Activated naive CD8-positive, alpha-beta T cell treated with anti-CD3 and anti-CD28 coated beads, Interleukin-2, amount 10 ng/mL, durations not matched to agents 7 days and 5 days (primary cell): ENCODE data around the gene BANP. TPM values are rescaled to one million over a fixed set of nuclear protein-coding genes. Genes with fewer than 3 reads are reported as not detected.
"Not testable (repeated sequence)": the region's sequence is repeated elsewhere in the genome, so short reads cannot be mapped to it uniquely, and the experiment has no call there.

Source experiments
- ATAC-seq: fragments of 150-1000 bp; cut with Tn5 transposase; one replicate; pipeline ENCODE4 v1.10.0; 2021; ENCODE audit warnings: low read depth, moderate library complexity
- POLR2A ChIA-PET: fragments of 350-600 bp; sonication (Branson Sonifier 250); formaldehyde crosslinking; loops from one replicate; lab custom pipeline; 2021; ENCODE audit warnings: antibody characterized with exemption; lab: Charles Lee
- DNase-seq: peaks from one replicate; pipeline ENCODE4 v3.0.0; 2021
- H3K27ac Mint-ChIP-seq: one replicate; pipeline ENCODE4 v1.8.0; 2022; ENCODE audit warnings: mild to moderate bottlenecking, mixed read lengths
- H3K27me3 Mint-ChIP-seq: one replicate; pipeline ENCODE4 v1.8.0; 2022; ENCODE audit warnings: mild to moderate bottlenecking, moderate library complexity, mixed read lengths
- H3K36me3 Mint-ChIP-seq: one replicate; pipeline ENCODE4 v1.8.0; 2021; ENCODE audit warnings: mild to moderate bottlenecking, mixed read lengths
- H3K4me1 Mint-ChIP-seq: one replicate; pipeline ENCODE4 v1.8.0; 2021; ENCODE audit warnings: mixed read lengths
- H3K4me3 Mint-ChIP-seq: one replicate; pipeline ENCODE4 v1.8.0; 2022; ENCODE audit warnings: mild to moderate bottlenecking, moderate library complexity, mixed read lengths
- H3K9me3 Mint-ChIP-seq: one replicate; pipeline ENCODE4 v1.8.0; 2021; ENCODE audit warnings: mixed read lengths
- total RNA-seq, 2 experiments: library from RNA; stranded (reverse); gene quantifications; one replicate each; pipeline ENCODE4 v1.2.3, GENCODE V29; 2021

BANP gene
- total RNA-seq, 2 experiments from 2014 or later, result 50.2 to 55.1 TPM

- H3K27me3 Mint-ChIP-seq, result no peaks in the 10 kb centered on the region
- peaks cover 3% of the 10 kb centered on the region for H3K36me3 Mint-ChIP-seq
- H3K9me3 Mint-ChIP-seq, result no peaks in the 10 kb centered on the region
- no peak for DNase-seq
- no peak overlapping the region for H3K27ac Mint-ChIP-seq
- no peaks in the 10 kb centered on the region for H3K4me1 Mint-ChIP-seq
- POLR2A ChIA-PET, result no interaction called here
- H3K4me3 Mint-ChIP-seq, result no peak overlapping the region
- ATAC-seq, result no peak
Observed at GRCh38 chr16:88045820-88046303, 94.6 kb downstream of the BANP start.

GRCh38 chr16:88047462-88047861, 96.2 kb downstream of the BANP start:
- H3K4me1 Mint-ChIP-seq, result no peaks in the 10 kb centered on the region
- no peak overlapping the region for H3K27ac Mint-ChIP-seq
- no peaks in the 10 kb centered on the region for H3K27me3 Mint-ChIP-seq
- ATAC-seq (no peak), DNase-seq (no peak)
- no peaks in the 10 kb centered on the region for H3K9me3 Mint-ChIP-seq
- POLR2A ChIA-PET, result no interaction called here
- H3K36me3 Mint-ChIP-seq, result peaks cover 5% of the 10 kb centered on the region
- no peak overlapping the region for H3K4me3 Mint-ChIP-seq

- POLR2A ChIA-PET, result no interaction called here
- Mint-ChIP-seq H3K36me3 (peaks cover 5% of the 10 kb centered on the region), H3K27ac (no peak overlapping the region), H3K27me3 (no peaks in the 10 kb centered on the region), H3K4me1 (no peaks in the 10 kb centered on the region), H3K9me3 (no peaks in the 10 kb centered on the region), H3K4me3 (no peak overlapping the region)
- DNase-seq, result no peak
- ATAC-seq, result no peak
Observed at GRCh38 chr16:88048985-88049384, 97.8 kb downstream of the BANP start.

GRCh38 chr16:88049561-88050545, 98.6 kb downstream of the BANP start:
- H3K9me3 Mint-ChIP-seq, result no peaks in the 10 kb centered on the region
- H3K4me1 Mint-ChIP-seq, result no peaks in the 10 kb centered on the region
- POLR2A ChIA-PET, result no interaction called here
- no peak for ATAC-seq
- H3K36me3 Mint-ChIP-seq, result peaks cover 5% of the 10 kb centered on the region
- no peak overlapping the region for H3K4me3 Mint-ChIP-seq
- H3K27me3 Mint-ChIP-seq, result no peaks in the 10 kb centered on the region
- DNase-seq, result no peak
- H3K27ac Mint-ChIP-seq, result peak overlapping the region; percentile 30

- POLR2A ChIA-PET, result no interaction called here
- H3K9me3 Mint-ChIP-seq, result no peaks in the 10 kb centered on the region
- H3K27me3 Mint-ChIP-seq, result no peaks in the 10 kb centered on the region
- no peak overlapping the region for H3K27ac Mint-ChIP-seq
- no peak overlapping the region for H3K4me3 Mint-ChIP-seq
- peaks cover 6% of the 10 kb centered on the region for H3K36me3 Mint-ChIP-seq
- no peaks in the 10 kb centered on the region for H3K4me1 Mint-ChIP-seq
- ATAC-seq (no peak), DNase-seq (no peak)
Observed at GRCh38 chr16:88050952-88051660, 99.9 kb downstream of the BANP start.

GRCh38 chr16:88052661-88053060, 101.4 kb downstream of the BANP start:
- H3K27ac Mint-ChIP-seq, result no peak overlapping the region
- no peaks in the 10 kb centered on the region for H3K9me3 Mint-ChIP-seq
- no peak overlapping the region for H3K4me3 Mint-ChIP-seq
- peaks cover 6% of the 10 kb centered on the region for H3K36me3 Mint-ChIP-seq
- POLR2A ChIA-PET, result no interaction called here
- DNase-seq (no peak), ATAC-seq (no peak)
- no peaks in the 10 kb centered on the region for H3K4me1 Mint-ChIP-seq
- H3K27me3 Mint-ChIP-seq, result no peaks in the 10 kb centered on the region

- H3K27ac Mint-ChIP-seq, DNase-seq, ATAC-seq, H3K4me3 Mint-ChIP-seq, POLR2A ChIA-PET, H3K9me3 Mint-ChIP-seq, H3K4me1 Mint-ChIP-seq, H3K27me3 Mint-ChIP-seq, H3K36me3 Mint-ChIP-seq: not testable (repeated sequence)
Observed at GRCh38 chr16:88053479-88053878, 102.2 kb downstream of the BANP start.

GRCh38 chr16:88055356-88055755, 104.1 kb downstream of the BANP start:
- Mint-ChIP-seq H3K4me1 (no peaks in the 10 kb centered on the region), H3K36me3 (peaks cover 3% of the 10 kb centered on the region), H3K9me3 (no peaks in the 10 kb centered on the region), H3K27me3 (no peaks in the 10 kb centered on the region), H3K27ac (no peak overlapping the region), H3K4me3 (no peak overlapping the region)
- DNase-seq (no peak), ATAC-seq (no peak)
- POLR2A ChIA-PET, result no interaction called here

GRCh38 chr16:88056212-88056611, 105.0 kb downstream of the BANP start:
- Mint-ChIP-seq H3K27ac (no peak overlapping the region), H3K4me3 (no peak overlapping the region), H3K27me3 (no peaks in the 10 kb centered on the region), H3K9me3 (no peaks in the 10 kb centered on the region), H3K36me3 (peaks cover 3% of the 10 kb centered on the region), H3K4me1 (no peaks in the 10 kb centered on the region)
- POLR2A ChIA-PET, result no interaction called here
- ATAC-seq, result no peak
- DNase-seq, result no peak

- Mint-ChIP-seq H3K36me3 (peaks cover 2% of the 10 kb centered on the region), H3K4me1 (no peaks in the 10 kb centered on the region), H3K27me3 (no peaks in the 10 kb centered on the region), H3K27ac (no peak overlapping the region), H3K9me3 (no peaks in the 10 kb centered on the region), H3K4me3 (no peak overlapping the region)
- DNase-seq (no peak), ATAC-seq (no peak)
- POLR2A ChIA-PET, result no interaction called here
Observed at GRCh38 chr16:88057656-88058055, 106.4 kb downstream of the BANP start.

- no peak overlapping the region for H3K27ac Mint-ChIP-seq
- no peaks in the 10 kb centered on the region for H3K27me3 Mint-ChIP-seq
- H3K4me1 Mint-ChIP-seq, result no peaks in the 10 kb centered on the region
- ATAC-seq (no peak), DNase-seq (no peak)
- H3K9me3 Mint-ChIP-seq, result no peaks in the 10 kb centered on the region
- POLR2A ChIA-PET, result no interaction called here
- H3K36me3 Mint-ChIP-seq, result peaks cover 2% of the 10 kb centered on the region
- H3K4me3 Mint-ChIP-seq, result no peak overlapping the region
Observed at GRCh38 chr16:88058136-88058535, 106.9 kb downstream of the BANP start.

GRCh38 chr16:88058817-88059216, 107.6 kb downstream of the BANP start:
- Mint-ChIP-seq H3K27me3 (no peaks in the 10 kb centered on the region), H3K9me3 (no peaks in the 10 kb centered on the region), H3K36me3 (peaks cover 2% of the 10 kb centered on the region), H3K4me1 (no peaks in the 10 kb centered on the region), H3K27ac (no peak overlapping the region), H3K4me3 (no peak overlapping the region)
- POLR2A ChIA-PET, result no interaction called here
- DNase-seq (no peak), ATAC-seq (no peak)

- H3K36me3 Mint-ChIP-seq, result peaks cover 2% of the 10 kb centered on the region
- DNase-seq (no peak), ATAC-seq (no peak)
- H3K4me1 Mint-ChIP-seq, result no peaks in the 10 kb centered on the region
- H3K9me3 Mint-ChIP-seq, result no peaks in the 10 kb centered on the region
- no peaks in the 10 kb centered on the region for H3K27me3 Mint-ChIP-seq
- no peak overlapping the region for H3K4me3 Mint-ChIP-seq
- H3K27ac Mint-ChIP-seq, result no peak overlapping the region
- POLR2A ChIA-PET, result no interaction called here
Observed at GRCh38 chr16:88059701-88060386, 108.6 kb downstream of the BANP start.
